COLO829 (cell line): Measurements from ENCODE around the gene CCHCR1.

Experiments
- DNase-seq: peaks from one replicate; pipeline ENCODE4 v3.0.0; 2012; ENCODE audit warnings: low spot score

Gene CCHCR1

DNA sequence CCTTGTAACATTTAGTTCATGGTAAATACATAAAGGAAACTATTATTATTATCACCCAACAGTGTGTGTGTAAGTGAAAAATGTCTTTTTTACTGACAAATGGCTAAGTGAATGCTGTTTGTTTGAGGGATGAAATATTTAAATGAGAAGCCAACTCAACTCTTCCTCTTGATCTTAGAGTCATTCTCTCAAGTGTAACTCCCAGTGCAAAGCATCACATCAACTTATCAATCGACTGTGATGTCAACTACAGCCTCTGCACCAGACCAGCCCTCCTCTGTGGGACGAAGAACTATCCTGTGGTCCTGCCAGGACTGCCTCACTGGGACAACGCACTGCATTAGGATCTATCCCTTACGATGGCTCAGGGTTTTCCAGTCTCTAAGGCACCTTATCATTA lies 50.5 kb downstream of the CCHCR1 start:
- DNase-seq, result no peak

- DNase-seq, result no peak
Observed at GRCh38 chr6:31103136-31103535, 54.5 kb downstream of the CCHCR1 start.

- no peak for DNase-seq
Observed at GRCh38 chr6:31098449-31098938, 59.1 kb downstream of the CCHCR1 start.

GRCh38 chr6:31096656-31097055 lies 60.9 kb downstream of the CCHCR1 start:
- DNase-seq, result no peak

- DNase-seq, result no peak
Observed at GRCh38 chr6:31096215-31096614, 61.4 kb downstream of the CCHCR1 start.

- DNase-seq, result no peak
Observed at GRCh38 chr6:31094389-31094881, 63.2 kb downstream of the CCHCR1 start.

GRCh38 chr6:31092769-31093505 lies 64.7 kb downstream of the CCHCR1 start:
- DNase-seq, result no peak
